Stimulated activated effector memory CD8-positive, alpha-beta T cell treated with anti-CD3 and anti-CD28 coated beads, Interleukin-12 subunit alpha, Interleukin-12 subunit beta, amount 100 ng/mL, for 72 hours (primary cell): ENCODE data around the gene DAND5.

ENCODE experiments used
- ATAC-seq: fragments of 150-1000 bp; cut with Tn5 transposase; 2 replicates; pipeline ENCODE4 v1.10.0; 2021
- DNase-seq, 2 donors: peaks; one replicate each; pipeline ENCODE4 v3.0.0; 2021 to 2022; ENCODE audit warnings: low spot score in 2 of 2
- H3K27ac Mint-ChIP-seq: one replicate; pipeline ENCODE4 v1.8.0; 2022; ENCODE audit warnings: mild to moderate bottlenecking, mixed read lengths
- H3K36me3 Mint-ChIP-seq: one replicate; pipeline ENCODE4 v1.8.0; 2022; ENCODE audit warnings: mild to moderate bottlenecking, mixed read lengths
- H3K4me1 Mint-ChIP-seq: one replicate; pipeline ENCODE4 v1.8.0; 2022; ENCODE audit warnings: mixed read lengths
- H3K4me3 Mint-ChIP-seq: one replicate; pipeline ENCODE4 v1.8.0; 2022; ENCODE audit warnings: mild to moderate bottlenecking, mixed read lengths
- H3K9me3 Mint-ChIP-seq: one replicate; pipeline ENCODE4 v1.8.0; 2022; ENCODE audit warnings: mixed read lengths

DAND5 gene

GRCh38 chr19:12991296-12991695 is 21.9 kb downstream of the DAND5 start:
- no peak overlapping the region for H3K27ac Mint-ChIP-seq
- DNase-seq (no peak), ATAC-seq (peak; percentile 19)
- H3K9me3 Mint-ChIP-seq, result no peaks in the 10 kb centered on the region
- H3K4me1 Mint-ChIP-seq, result peaks cover 13% of the 10 kb centered on the region
- H3K36me3 Mint-ChIP-seq, result no peaks in the 10 kb centered on the region
- H3K4me3 Mint-ChIP-seq, result no peak overlapping the region

GRCh38 chr19:12992729-12993128 is 23.4 kb downstream of the DAND5 start:
- DNase-seq, result no peak
- H3K36me3 Mint-ChIP-seq, result no peaks in the 10 kb centered on the region
- H3K4me1 Mint-ChIP-seq, result peaks cover 13% of the 10 kb centered on the region
- no peak overlapping the region for H3K4me3 Mint-ChIP-seq
- H3K27ac Mint-ChIP-seq, result no peak overlapping the region
- no peak for ATAC-seq
- no peaks in the 10 kb centered on the region for H3K9me3 Mint-ChIP-seq

- Mint-ChIP-seq H3K9me3 (no peaks in the 10 kb centered on the region), H3K4me1 (peaks cover 13% of the 10 kb centered on the region), H3K27ac (no peak overlapping the region), H3K36me3 (no peaks in the 10 kb centered on the region), H3K4me3 (peak overlapping the region; percentile 76)
- DNase-seq (no peak), ATAC-seq (no peak)
Measured at GRCh38 chr19:12993562-12993961, 24.2 kb downstream of the DAND5 start.

GRCh38 chr19:12994701-12995595 is 25.6 kb downstream of the DAND5 start, which contains the start of gene NFIX:
NFIX (plus strand) TSS chr19:12995475; CDS start chr19:12995838, 363 bp downstream.
- Mint-ChIP-seq H3K4me3 (peak within 1 kb of the TSS; percentile 76), H3K27ac (peak within 1 kb of the TSS; percentile 23), H3K4me1 (peaks cover 13% of the 10 kb centered on the region), H3K9me3 (no peaks in the 10 kb centered on the region), H3K36me3 (no peaks in the 10 kb centered on the region)
- ATAC-seq (peak; percentile 14), DNase-seq (no peak)

GRCh38 chr19:12995596-12996405 is 26.4 kb downstream of the DAND5 start:
- H3K9me3 Mint-ChIP-seq, result no peaks in the 10 kb centered on the region
- ATAC-seq (peak; percentile 33), DNase-seq (no peak)
- no peaks in the 10 kb centered on the region for H3K36me3 Mint-ChIP-seq
- H3K27ac Mint-ChIP-seq, result no peak overlapping the region
- peaks cover 13% of the 10 kb centered on the region for H3K4me1 Mint-ChIP-seq
- H3K4me3 Mint-ChIP-seq, result peak overlapping the region; percentile 76

GRCh38 chr19:12996406-12997094 is 27.2 kb downstream of the DAND5 start:
- ATAC-seq, result no peak
- H3K9me3 Mint-ChIP-seq, result no peaks in the 10 kb centered on the region
- peak overlapping the region; percentile 76 for H3K4me3 Mint-ChIP-seq
- no peak for DNase-seq
- H3K4me1 Mint-ChIP-seq, result peaks cover 13% of the 10 kb centered on the region
- H3K36me3 Mint-ChIP-seq, result no peaks in the 10 kb centered on the region
- H3K27ac Mint-ChIP-seq, result no peak overlapping the region

GRCh38 chr19:12997179-12997966 is 28.0 kb downstream of the DAND5 start:
- Mint-ChIP-seq H3K27ac (no peak overlapping the region), H3K9me3 (no peaks in the 10 kb centered on the region), H3K4me1 (peaks cover 13% of the 10 kb centered on the region), H3K36me3 (no peaks in the 10 kb centered on the region), H3K4me3 (peak overlapping the region; percentile 34)
- ATAC-seq (no peak), DNase-seq (no peak)

- Mint-ChIP-seq H3K4me3 (no peak overlapping the region), H3K27ac (no peak overlapping the region), H3K4me1 (peaks cover 13% of the 10 kb centered on the region), H3K36me3 (no peaks in the 10 kb centered on the region), H3K9me3 (no peaks in the 10 kb centered on the region)
- no peak for DNase-seq
- ATAC-seq, result no peak
Measured at GRCh38 chr19:12997967-12998940, 28.9 kb downstream of the DAND5 start.

GRCh38 chr19:13001166-13001501 is 31.8 kb downstream of the DAND5 start:
- Mint-ChIP-seq H3K4me1 (peaks cover 2% of the 10 kb centered on the region), H3K36me3 (no peaks in the 10 kb centered on the region), H3K27ac (no peak overlapping the region), H3K4me3 (no peak overlapping the region), H3K9me3 (no peaks in the 10 kb centered on the region)
- ATAC-seq, result no peak
- no peak for DNase-seq

- no peaks in the 10 kb centered on the region for H3K36me3 Mint-ChIP-seq
- no peak for DNase-seq
- no peak for ATAC-seq
- H3K9me3 Mint-ChIP-seq, result no peaks in the 10 kb centered on the region
- H3K4me3 Mint-ChIP-seq, result no peak overlapping the region
- H3K4me1 Mint-ChIP-seq, result no peaks in the 10 kb centered on the region
- no peak overlapping the region for H3K27ac Mint-ChIP-seq
Measured at GRCh38 chr19:13001502-13002165, 32.3 kb downstream of the DAND5 start.

- no peaks in the 10 kb centered on the region for H3K4me1 Mint-ChIP-seq
- no peak overlapping the region for H3K27ac Mint-ChIP-seq
- no peaks in the 10 kb centered on the region for H3K9me3 Mint-ChIP-seq
- ATAC-seq (no peak), DNase-seq (no peak)
- H3K4me3 Mint-ChIP-seq, result no peak overlapping the region
- H3K36me3 Mint-ChIP-seq, result no peaks in the 10 kb centered on the region
Measured at GRCh38 chr19:13002166-13002898, 33.0 kb downstream of the DAND5 start.

- Mint-ChIP-seq H3K4me3 (no peak overlapping the region), H3K4me1 (no peaks in the 10 kb centered on the region), H3K27ac (no peak overlapping the region), H3K9me3 (no peaks in the 10 kb centered on the region), H3K36me3 (no peaks in the 10 kb centered on the region)
- DNase-seq (no peak), ATAC-seq (no peak)
Measured at GRCh38 chr19:13003081-13003480, 33.7 kb downstream of the DAND5 start.

- Mint-ChIP-seq H3K4me1 (no peaks in the 10 kb centered on the region), H3K36me3 (no peaks in the 10 kb centered on the region), H3K27ac (no peak overlapping the region), H3K9me3 (no peaks in the 10 kb centered on the region), H3K4me3 (no peak overlapping the region)
- no peak for DNase-seq
- no peak for ATAC-seq
Measured at GRCh38 chr19:13004273-13004672, 34.9 kb downstream of the DAND5 start.
